Measurements from ENCODE around the gene DHRS9.

Gene DHRS9

DNA sequence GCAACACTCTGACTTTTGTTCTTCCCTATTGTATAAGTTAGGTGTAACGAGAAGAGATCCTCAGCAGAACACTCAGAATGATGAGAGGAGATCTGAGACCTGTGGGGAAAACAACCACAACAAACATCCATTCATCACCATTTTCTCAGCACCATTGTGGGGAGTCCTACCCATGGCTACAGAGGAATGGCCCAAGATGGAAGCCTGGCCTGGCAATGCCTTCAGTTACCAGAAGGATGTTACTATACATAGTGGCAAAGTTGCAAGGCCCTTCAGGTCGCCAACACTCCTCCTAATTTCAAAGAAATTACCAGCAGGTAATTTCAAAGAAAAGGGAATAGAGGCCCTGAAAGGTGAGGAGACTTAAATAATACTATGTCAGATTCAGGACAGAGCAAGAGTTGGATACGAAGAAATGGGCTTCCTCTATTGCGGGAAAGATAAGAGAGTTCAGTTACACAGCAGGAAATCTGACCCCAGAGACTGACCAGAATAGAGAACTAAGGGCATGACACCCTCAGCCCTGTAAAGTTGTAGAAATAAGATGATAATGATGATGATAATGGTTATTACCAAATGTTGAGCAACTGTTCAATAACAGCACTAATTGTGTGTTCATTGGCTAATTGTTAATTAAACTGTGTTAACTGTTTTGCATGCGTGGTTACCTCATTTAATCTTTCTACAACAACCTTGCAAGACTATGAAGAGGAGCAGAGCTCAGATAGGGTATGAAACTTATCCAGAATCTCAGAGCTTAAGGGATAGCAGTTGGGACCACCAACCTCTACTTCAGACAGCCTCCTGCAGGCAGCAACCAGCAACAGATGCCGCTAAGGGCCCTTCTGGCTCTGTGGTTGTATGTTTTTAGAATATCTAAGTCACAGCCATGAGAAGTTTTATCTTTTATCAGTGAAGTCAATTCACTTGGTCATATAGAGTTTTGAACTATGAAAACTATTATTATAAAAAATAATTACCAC lies 37.5 kb downstream of the DHRS9 start:
- no peaks in the 10 kb centered on the region for H4K20me1 ChIP-seq (ENCODE audit: insufficient read depth, low read length)
- H3K9ac ChIP-seq (ENCODE audit: low read length) = no peak overlapping the region
- no peaks in the 10 kb centered on the region for H3K36me3 ChIP-seq (replicated peaks; ENCODE audit: low read depth, low read length)
- no peaks in the 10 kb centered on the region for H3K9me3 ChIP-seq (ENCODE audit: insufficient read depth, low read length)
- no peaks in the 10 kb centered on the region for H3K27me3 ChIP-seq (ENCODE audit: low read depth, low read length)
- H3K27ac ChIP-seq (ENCODE audit: low read length) = no peak overlapping the region
- H3K79me2 ChIP-seq (ENCODE audit: low read length) = no peaks in the 10 kb centered on the region
- no peak overlapping the region for H3K4me2 ChIP-seq (ENCODE audit: low read length)
- H3K4me1 ChIP-seq (ENCODE audit: low read length) = peaks cover 32% of the 10 kb centered on the region
- TF ChIP-seq CTCF (IDR thresholded peaks at IDR 0.05; ENCODE audit: low read depth, low read length) = peak; percentile 9; the same call in 1 of the 2 replicates
- no peak for TF ChIP-seq EZH2phosphoT487 (IDR thresholded peaks at IDR 0.05; ENCODE audit: low read depth)
- no peak overlapping the region for H3K4me3 ChIP-seq (ENCODE audit: low read length)
- H2AFZ ChIP-seq (ENCODE audit: low read depth, low read length) = no peak overlapping the region

- H3K36me3 ChIP-seq (replicated peaks; ENCODE audit: low read depth, low read length) = no peaks in the 10 kb centered on the region
- no peaks in the 10 kb centered on the region for H3K27me3 ChIP-seq (ENCODE audit: low read depth, low read length)
- no peaks in the 10 kb centered on the region for H3K9me3 ChIP-seq (ENCODE audit: insufficient read depth, low read length)
- no peak overlapping the region for H3K9ac ChIP-seq (ENCODE audit: low read length)
- TF ChIP-seq CTCF (IDR thresholded peaks at IDR 0.05; ENCODE audit: low read depth, low read length) = no peak
- no peak for TF ChIP-seq EZH2phosphoT487 (IDR thresholded peaks at IDR 0.05; ENCODE audit: low read depth)
- H3K4me3 ChIP-seq (ENCODE audit: low read length) = 0 out of 2 replicates have a peak overlapping the region, but pooled peaks have one; percentile 2
- peak overlapping the region; percentile 44 for H3K4me2 ChIP-seq (ENCODE audit: low read length)
- no peaks in the 10 kb centered on the region for H3K79me2 ChIP-seq (ENCODE audit: low read length)
- H4K20me1 ChIP-seq (ENCODE audit: insufficient read depth, low read length) = no peaks in the 10 kb centered on the region
- peaks cover 32% of the 10 kb centered on the region for H3K4me1 ChIP-seq (ENCODE audit: low read length)
- H3K27ac ChIP-seq (ENCODE audit: low read length) = no peak overlapping the region; the same call in 1 of the 2 replicates
- no peak overlapping the region for H2AFZ ChIP-seq (ENCODE audit: low read depth, low read length)
Measured at GRCh38 chr2:169107645-169108044, 38.3 kb downstream of the DHRS9 start.

DNA sequence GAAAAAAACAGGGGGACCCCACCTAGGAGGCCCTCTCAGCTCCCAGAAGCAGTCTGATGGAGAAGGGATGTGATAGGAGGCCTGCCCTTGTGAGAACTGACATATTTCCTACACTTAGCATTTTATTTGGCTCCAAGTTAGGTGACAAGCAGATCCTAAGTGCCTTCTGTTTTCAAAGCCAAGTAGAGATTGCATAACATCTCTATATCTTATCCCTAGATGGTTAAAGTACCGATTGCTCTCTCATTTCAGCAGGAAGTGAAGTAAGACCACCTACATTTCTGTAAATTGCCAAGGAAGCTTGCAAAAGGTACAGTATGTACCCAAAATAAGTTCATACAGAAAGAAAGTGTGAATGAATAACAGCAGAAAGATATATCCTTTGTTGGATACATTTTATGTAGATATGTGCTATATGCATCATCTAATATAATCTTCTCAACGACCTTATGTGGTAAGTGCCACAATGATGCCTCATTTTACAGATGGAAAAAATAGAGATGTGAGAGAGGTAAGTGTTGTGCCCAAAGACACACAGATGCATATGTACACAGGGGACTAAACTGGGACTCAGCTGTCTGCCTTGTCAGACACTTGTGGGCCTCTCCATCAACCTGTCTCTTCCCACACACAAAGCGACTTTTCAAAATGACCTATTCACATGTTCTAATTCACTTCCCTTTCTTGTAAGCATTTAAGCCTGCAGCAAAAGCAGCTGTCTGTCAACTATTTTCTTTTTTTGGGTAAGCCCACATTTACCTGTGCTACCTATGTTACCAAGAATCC lies 38.9 kb downstream of the DHRS9 start:
- no peaks in the 10 kb centered on the region for H3K27me3 ChIP-seq (ENCODE audit: low read depth, low read length)

More for the DNA sequence above, 38.9 kb downstream of the DHRS9 start:
- Histone ChIP-seq H3K4me3 (ENCODE audit: low read length) (0 out of 2 replicates have a peak overlapping the region, but pooled peaks have one; percentile 2), H3K36me3 (replicated peaks; ENCODE audit: low read depth, low read length) (no peaks in the 10 kb centered on the region), H3K9me3 (ENCODE audit: insufficient read depth, low read length) (no peaks in the 10 kb centered on the region), H3K4me2 (ENCODE audit: low read length) (peak overlapping the region; percentile 44), H4K20me1 (ENCODE audit: insufficient read depth, low read length) (no peaks in the 10 kb centered on the region), H3K4me1 (ENCODE audit: low read length) (peaks cover 32% of the 10 kb centered on the region), H2AFZ (ENCODE audit: low read depth, low read length) (no peak overlapping the region), H3K27ac (ENCODE audit: low read length) (peak overlapping the region; percentile 0; the same call in 1 of the 2 replicates), H3K79me2 (ENCODE audit: low read length) (no peaks in the 10 kb centered on the region), H3K9ac (ENCODE audit: low read length) (no peak overlapping the region)
- TF ChIP-seq EZH2phosphoT487 (IDR thresholded peaks at IDR 0.05; ENCODE audit: low read depth) (no peak), CTCF (IDR thresholded peaks at IDR 0.05; ENCODE audit: low read depth, low read length) (no peak)
